Measurements from ENCODE around the gene SORCS2. TPM values are rescaled to one million over a fixed set of nuclear protein-coding genes. Genes with fewer than 3 reads are reported as not detected.
A peak's percentile ranks its signal among the peaks of the same experiment; 100 is the strongest.

SORCS2 gene
- total RNA-seq, 1 donor from 2014 or later = 7.2 TPM

GRCh38 chr4:7630568-7631287 is 438.4 kb downstream of the SORCS2 start:
- Histone ChIP-seq H3K27me3 (no peaks in the 10 kb centered on the region), H3K36me3 (no peaks in the 10 kb centered on the region), H3K4me1 (no peaks in the 10 kb centered on the region), H3K27ac (no peak overlapping the region), H3K9me3 (no peaks in the 10 kb centered on the region), H3K4me3 (no peak overlapping the region)
- ATAC-seq (peak; percentile 7), DNase-seq (no peak)
- intact Hi-C loops (cut with DNase I) = no loop called here
- TF ChIP-seq CTCF (IDR thresholded peaks at IDR 0.05) = no peak

GRCh38 chr4:7631288-7632014 is 439.1 kb downstream of the SORCS2 start:
- H3K36me3 ChIP-seq = no peaks in the 10 kb centered on the region
- no peaks in the 10 kb centered on the region for H3K27me3 ChIP-seq
- H3K4me1 ChIP-seq = no peaks in the 10 kb centered on the region
- TF ChIP-seq CTCF (IDR thresholded peaks at IDR 0.05) = no peak
- no peak for DNase-seq
- H3K4me3 ChIP-seq = no peak overlapping the region
- intact Hi-C loops (cut with DNase I) = no loop called here
- H3K9me3 ChIP-seq = no peaks in the 10 kb centered on the region
- no peak for ATAC-seq
- no peak overlapping the region for H3K27ac ChIP-seq

- ATAC-seq (no peak), DNase-seq (no peak)
- intact Hi-C loops (cut with DNase I) = no loop called here
- no peaks in the 10 kb centered on the region for H3K27me3 ChIP-seq
- no peaks in the 10 kb centered on the region for H3K36me3 ChIP-seq
- no peak overlapping the region for H3K4me3 ChIP-seq
- H3K27ac ChIP-seq = no peak overlapping the region
- no peak for TF ChIP-seq CTCF (IDR thresholded peaks at IDR 0.05)
- no peaks in the 10 kb centered on the region for H3K4me1 ChIP-seq
- H3K9me3 ChIP-seq = no peaks in the 10 kb centered on the region
Observed at GRCh38 chr4:7632341-7632740, 440.0 kb downstream of the SORCS2 start.

- no peak overlapping the region for H3K4me3 ChIP-seq
- ATAC-seq (no peak), DNase-seq (no peak)
- intact Hi-C loops (cut with DNase I) = no loop called here
- no peaks in the 10 kb centered on the region for H3K4me1 ChIP-seq
- H3K27me3 ChIP-seq = no peaks in the 10 kb centered on the region
- H3K36me3 ChIP-seq = no peaks in the 10 kb centered on the region
- H3K9me3 ChIP-seq = no peaks in the 10 kb centered on the region
- no peak for TF ChIP-seq CTCF (IDR thresholded peaks at IDR 0.05)
- H3K27ac ChIP-seq = no peak overlapping the region
Observed at GRCh38 chr4:7632971-7633370, 440.6 kb downstream of the SORCS2 start.

GRCh38 chr4:7634661-7635251 is 442.4 kb downstream of the SORCS2 start:
- no peak overlapping the region for H3K4me3 ChIP-seq
- no peak for DNase-seq
- peak; percentile 48 for ATAC-seq
- H3K36me3 ChIP-seq = no peaks in the 10 kb centered on the region
- intact Hi-C loops (cut with DNase I) = no loop called here
- no peak for TF ChIP-seq CTCF (IDR thresholded peaks at IDR 0.05)
- no peaks in the 10 kb centered on the region for H3K27me3 ChIP-seq
- no peak overlapping the region for H3K27ac ChIP-seq
- no peaks in the 10 kb centered on the region for H3K4me1 ChIP-seq
- H3K9me3 ChIP-seq = no peaks in the 10 kb centered on the region
